T47D (cell line): ENCODE measurements around the gene RANBP6.

Source experiments
- DNase-seq, 2 experiments: peaks; one replicate each; pipeline versions ENCODE4 v3.0.0 to v3.0.0-alpha.2; 2011 to 2012; ENCODE audit warnings: low read depth in 1 of 2, low spot score in 1 of 2
- JUND ChIP-seq: IDR thresholded peaks from 2 replicates; pipeline ENCODE4 v1.6.1; 2012; ENCODE audit warnings: low read depth
- in situ Hi-C: cut with HindIII; loops from 2 replicates; pipeline ENCODE4 v1.10.0; 2016; ENCODE audit warnings: low sequenced_read_pairs, low pct_unique_long_range_greater_than_20kb

The RANBP6 gene

GRCh38 chr9:5994493-5994892, 20.9 kb downstream of the RANBP6 start:
- no peak for TF ChIP-seq JUND
- in situ Hi-C loops = no loop called here
- no peak for DNase-seq

DNA sequence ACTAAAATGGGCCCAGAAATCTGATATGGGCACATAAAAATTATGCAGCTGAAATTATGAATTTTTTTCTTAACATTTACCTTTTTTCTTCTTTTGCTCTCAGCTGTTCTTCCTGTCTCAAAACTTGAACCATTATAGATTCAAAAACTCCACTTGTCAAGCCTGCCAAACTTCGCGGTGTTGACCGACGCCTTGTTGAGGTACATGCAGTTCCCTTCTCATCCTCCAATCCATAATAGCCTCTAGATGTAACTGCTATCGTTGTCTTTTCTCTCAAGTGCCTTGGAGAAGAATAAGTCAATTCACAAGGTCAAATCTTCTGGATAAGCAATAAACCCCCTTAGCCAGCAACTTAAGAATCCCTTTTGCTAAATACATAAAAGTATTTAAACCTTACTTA, 27.2 kb downstream of the RANBP6 start:
- DNase-seq = no peak
- in situ Hi-C loops = no loop called here
- no peak for TF ChIP-seq JUND

- in situ Hi-C loops = no loop called here
- no peak for DNase-seq
- no peak for TF ChIP-seq JUND
Measured at GRCh38 chr9:5983042-5983441, 32.4 kb downstream of the RANBP6 start.

GRCh38 chr9:5982317-5982716, 33.1 kb downstream of the RANBP6 start:
- TF ChIP-seq JUND = no peak
- in situ Hi-C loops = no loop called here
- no peak for DNase-seq

- in situ Hi-C loops = no loop called here
- TF ChIP-seq JUND = no peak
- DNase-seq = no peak
Measured at GRCh38 chr9:5978523-5978922, 36.9 kb downstream of the RANBP6 start.

DNA sequence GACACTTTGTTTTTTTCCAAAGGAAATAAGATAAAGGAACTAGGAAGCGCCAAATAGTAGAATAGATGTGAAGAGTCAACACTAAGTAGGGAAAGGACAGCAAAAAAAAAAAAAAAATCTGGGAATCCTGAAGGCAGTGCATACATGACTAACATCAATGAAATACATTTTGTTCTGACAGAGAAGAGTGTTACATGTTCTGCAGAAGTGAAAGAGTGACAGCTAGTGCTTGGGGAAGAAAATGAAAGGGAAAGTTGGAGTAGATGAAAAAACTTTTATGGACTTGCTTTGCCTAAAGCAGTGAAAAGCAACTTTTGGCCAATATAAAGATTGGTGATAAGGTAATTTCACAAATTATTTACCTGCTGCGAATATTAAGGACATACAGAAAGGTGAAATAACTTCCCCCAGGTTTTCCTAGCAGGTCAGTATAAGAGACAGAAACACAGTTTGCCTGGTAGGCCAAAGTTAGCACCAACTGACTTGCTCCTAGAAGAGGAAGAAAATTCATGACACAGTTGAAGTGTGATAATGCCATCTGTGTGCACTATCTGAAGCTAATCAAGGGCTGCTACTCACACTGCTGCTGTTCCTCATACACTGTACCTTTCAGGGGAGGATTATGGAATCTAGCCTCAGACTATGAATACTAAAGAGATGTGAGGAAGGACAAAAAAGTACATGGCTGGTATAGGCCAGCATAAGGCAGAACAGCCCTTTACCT, 38.6 kb downstream of the RANBP6 start:
- TF ChIP-seq JUND = no peak
- in situ Hi-C loops = no loop called here

DNA sequence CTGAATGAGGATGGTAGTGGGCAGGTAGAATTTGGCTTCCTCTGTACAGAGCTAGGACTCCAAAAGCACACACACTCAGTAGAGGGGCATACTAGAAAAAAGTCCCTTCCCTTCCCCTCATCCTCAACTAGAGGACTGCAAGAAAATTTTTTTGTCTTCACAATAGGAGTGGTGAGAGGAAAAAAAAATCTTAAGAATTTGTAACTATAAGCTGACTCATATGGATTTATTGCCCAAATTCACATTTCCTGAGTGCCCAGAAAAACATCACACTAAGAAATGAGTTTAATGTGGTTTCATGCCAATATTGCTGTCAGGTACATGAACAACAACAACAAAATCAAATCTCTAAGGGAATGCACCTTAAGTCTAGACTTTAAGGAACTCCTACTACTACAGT, 43.7 kb downstream of the RANBP6 start:
- DNase-seq = no peak
- no peak for TF ChIP-seq JUND
- in situ Hi-C loops = no loop called here

More for the DNA sequence above, 38.6 kb downstream of the RANBP6 start:
- no peak for DNase-seq
